Stomach (tissue), 4 donors: ENCODE measurements around the gene SH3RF2.

Experiments used
- CTCF ChIP-seq, 7 experiments: fragments of 450-650 bp in 4 of 7; fragments of 200-600 bp in 3 of 7; sonication (generic) in 3 of 7; IDR thresholded peaks; one replicate each; pipeline ENCODE4 v1.5.1; 2016 to 2019; ENCODE audit warnings: antibody characterized with exemption in 7 of 7, control low read depth in 2 of 7, mild to moderate bottlenecking in 1 of 7
- POLR2A ChIP-seq, 4 donors: fragments of 450-650 bp; IDR thresholded peaks; one replicate each; pipeline ENCODE4 v1.6.1; 2016; ENCODE audit warnings: antibody characterized with exemption in 4 of 4, control low read depth in 2 of 4, mild to moderate bottlenecking in 1 of 4, moderate library complexity in 1 of 4

GRCh38 chr5:146091881-146092280, 155.5 kb downstream of the SH3RF2 start:
- TF ChIP-seq CTCF (IDR thresholded peaks at IDR 0.05) (no peak), POLR2A (IDR thresholded peaks at IDR 0.05) (no peak)
